Stimulated activated CD4-positive, alpha-beta T cell treated with anti-CD3 and anti-CD28 coated beads, Interleukin-2, amount 100 ng/mL, for 24 hours (primary cell): ENCODE results near the gene DLGAP4.

Experiments used
- DNase-seq, 2 donors: peaks; one replicate each; pipeline ENCODE4 v3.0.0-alpha.2; 2020

Gene DLGAP4

GRCh38 chr20:36305602-36306551 lies at the start of gene DLGAP4:
Gene DLGAP4, plus strand, starts transcription at chr20:36306339. Its CDS starts 125,379 bp downstream, at chr20:36431718.
- peak in 1 of 2 donors; percentile 22 for DNase-seq

- no peak for DNase-seq
Observed at GRCh38 chr20:36259177-36260061, 46.7 kb upstream of the DLGAP4 start.

DNA sequence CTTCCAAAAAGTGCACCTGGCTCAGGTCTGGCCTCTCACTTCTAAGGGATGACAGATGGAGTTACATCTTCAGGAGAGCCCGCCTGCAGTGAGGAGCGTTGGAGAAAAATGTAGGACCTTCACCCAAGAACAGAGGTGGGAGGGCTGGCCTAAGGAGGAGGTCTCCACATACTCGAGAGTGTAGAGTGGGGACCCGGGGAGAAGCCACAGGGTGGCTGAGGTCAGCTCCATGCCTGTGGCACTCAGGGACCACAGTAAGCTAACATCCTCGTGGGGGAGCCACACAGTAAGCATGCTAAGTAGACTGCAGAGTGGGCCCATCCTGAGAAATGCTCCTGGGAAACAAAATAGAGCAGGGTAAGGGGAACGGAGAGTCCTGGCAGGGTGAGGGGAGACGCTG lies 45.8 kb upstream of the DLGAP4 start:
- DNase-seq, result no peak

GRCh38 chr20:36261389-36262105 lies 44.6 kb upstream of the DLGAP4 start:
- no peak for DNase-seq

DNA sequence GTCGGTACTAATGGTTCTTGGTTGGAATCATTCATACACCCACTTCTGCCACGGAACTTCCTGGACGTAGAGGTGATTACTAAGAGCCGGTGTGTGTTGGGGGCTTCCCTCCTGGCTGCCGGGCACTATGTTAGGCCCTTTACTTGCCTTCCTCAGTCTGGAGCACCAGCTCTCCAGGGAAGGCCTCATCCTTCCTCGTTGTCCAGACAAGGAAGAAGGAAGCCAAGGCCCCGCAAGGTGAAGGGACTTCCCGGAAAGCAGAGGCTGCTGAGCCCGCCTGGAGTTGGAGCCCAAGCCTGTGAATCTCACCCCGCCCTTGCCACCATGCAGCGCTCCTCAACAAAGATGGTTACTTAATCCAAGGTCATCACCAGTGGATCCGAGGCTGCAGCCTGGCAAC lies 43.7 kb upstream of the DLGAP4 start:
- DNase-seq, result no peak

DNA sequence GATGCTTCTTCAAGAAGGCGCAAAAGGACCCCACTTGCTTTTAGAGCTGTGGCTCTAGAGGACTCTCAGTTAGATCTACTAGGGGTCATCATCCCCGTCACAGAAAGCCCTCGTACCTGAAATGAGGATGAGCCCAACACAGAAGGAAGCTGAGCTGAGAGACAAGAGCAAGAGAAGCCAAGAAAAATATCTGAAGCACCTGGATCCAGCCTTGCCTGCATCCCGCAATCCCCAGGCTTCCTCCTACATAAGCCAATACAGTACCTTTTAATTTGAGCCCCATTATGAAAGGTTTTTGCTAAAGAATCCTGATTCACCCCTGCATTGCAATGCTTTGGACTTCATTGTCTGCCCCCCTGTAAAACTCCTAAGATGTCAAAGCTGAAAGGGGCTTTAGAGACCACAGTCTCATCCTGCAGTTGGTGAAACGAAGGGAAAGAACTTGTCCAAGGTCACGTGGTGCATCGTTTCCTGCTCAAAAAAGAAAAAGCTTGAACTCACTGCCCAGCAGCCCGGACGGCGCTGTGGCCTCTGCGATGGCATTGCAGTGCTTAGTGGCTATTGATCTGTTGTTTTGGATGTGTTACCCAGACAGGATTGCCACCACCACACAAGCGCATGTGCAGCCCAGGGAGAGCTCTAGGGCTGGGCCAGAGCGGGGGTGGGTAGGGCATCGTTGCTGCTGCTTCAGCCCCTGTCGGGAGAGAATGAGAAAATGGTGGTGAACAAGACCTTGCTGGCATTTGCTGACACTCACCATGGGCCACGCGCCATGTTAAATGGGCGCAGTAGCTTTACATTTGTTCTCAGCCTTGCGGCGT lies 41.5 kb upstream of the DLGAP4 start:
- no peak for DNase-seq

- DNase-seq, result no peak
Observed at GRCh38 chr20:36266189-36266588, 40.0 kb upstream of the DLGAP4 start.

DNA sequence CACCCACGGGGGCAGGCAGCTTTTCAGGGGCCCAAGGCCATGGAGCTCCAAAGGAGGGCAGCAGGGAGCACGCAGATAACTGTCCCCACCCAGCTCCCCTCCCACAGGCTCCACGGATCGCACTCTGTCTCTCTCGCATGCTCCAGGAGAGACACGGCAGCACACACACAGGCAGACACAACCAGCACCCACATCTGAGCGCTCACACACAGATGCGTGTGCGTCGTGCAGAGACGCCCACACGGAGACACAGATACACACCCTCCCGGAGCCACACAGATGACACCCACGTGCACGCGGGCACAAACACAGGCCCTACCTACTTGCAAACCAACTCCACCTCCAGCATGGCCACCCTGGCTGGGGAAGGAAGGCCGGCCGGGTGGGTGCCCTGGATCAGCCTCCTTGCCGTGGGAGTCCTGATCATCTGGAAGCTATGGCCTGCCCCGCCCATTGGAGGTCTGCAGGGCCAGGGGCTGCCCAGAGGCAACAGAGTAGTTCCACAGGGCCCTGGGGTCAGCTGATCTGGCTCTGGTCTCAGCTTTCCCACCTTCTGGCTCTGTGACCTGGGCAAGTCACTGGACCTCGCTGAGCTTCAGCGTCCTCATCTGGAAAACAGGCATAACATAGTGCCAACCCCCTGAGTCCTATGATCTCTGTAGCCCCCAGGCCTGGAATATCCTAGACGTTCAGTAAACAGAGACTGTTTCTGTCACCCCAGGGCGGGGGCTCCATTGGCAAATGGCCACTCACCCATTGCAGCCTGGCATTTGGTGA lies 38.3 kb upstream of the DLGAP4 start:
- DNase-seq, result no peak

DNA sequence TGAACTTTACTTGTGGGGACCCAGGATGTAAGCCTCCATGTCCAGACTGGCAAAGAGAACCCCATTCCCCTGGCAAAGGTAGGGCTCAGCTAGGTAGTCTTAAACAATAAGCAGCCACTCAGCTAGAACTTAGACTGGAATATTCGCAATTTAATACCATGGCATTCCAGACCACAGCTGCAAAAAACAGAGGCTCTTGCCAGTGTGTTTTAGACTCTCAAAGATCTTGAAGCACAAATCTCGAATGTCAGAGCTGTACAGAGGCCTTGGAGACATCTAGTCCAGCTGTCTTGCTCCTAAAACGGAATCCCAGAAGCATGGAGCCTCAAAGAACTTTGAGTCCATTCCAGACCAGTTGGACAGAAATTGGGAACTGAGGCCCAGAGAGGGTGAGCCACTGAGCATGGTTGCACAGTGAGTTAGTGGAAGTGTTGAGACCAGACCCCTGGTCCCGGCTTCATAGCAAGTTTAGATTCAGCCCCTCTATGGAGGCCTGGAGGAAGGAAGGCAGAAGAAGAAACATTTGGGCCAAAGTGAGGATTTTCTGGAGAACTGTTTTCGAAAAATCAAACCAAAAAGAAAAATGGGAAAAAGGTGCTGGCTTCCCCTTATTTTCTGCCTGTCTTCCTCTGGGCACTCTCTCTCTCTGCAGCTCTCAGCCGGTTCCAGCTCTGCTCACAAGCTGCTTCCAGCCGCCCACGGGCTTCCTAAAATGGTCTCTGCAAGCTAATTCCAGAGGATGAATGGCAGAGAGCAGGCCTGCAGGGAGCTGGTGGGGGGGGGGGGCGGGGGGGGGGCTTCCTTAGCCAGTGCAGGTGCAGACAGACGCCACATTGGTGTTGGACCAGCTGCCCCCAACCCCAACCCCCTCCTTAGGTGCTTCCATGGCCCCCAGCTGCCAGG lies 37.4 kb upstream of the DLGAP4 start:
- DNase-seq, result no peak

DNA sequence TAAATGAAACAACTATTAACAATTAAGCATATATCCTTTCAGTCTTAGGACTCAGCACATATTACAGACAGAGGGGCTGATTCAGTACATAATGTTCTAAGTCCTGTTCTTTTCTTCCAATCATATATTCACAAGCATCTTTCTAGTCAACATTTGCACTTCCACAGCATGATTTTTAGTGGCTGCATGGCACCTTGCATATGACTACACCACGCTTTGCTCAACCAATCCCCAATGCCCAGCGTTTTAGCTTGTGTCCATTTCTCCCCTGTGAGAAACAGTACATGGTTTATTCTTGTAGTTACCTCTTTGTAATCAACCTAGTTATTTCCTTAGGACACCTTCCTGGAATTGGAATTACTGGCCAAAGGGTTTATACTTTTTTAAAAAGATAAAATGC lies 36.6 kb upstream of the DLGAP4 start:
- no peak for DNase-seq

- no peak for DNase-seq
Observed at GRCh38 chr20:36270744-36271638, 35.1 kb upstream of the DLGAP4 start.

- no peak for DNase-seq
Observed at GRCh38 chr20:36271639-36272546, 34.2 kb upstream of the DLGAP4 start.

- DNase-seq, result no peak
Observed at GRCh38 chr20:36272547-36273220, 33.5 kb upstream of the DLGAP4 start.

GRCh38 chr20:36273414-36274180 lies 32.5 kb upstream of the DLGAP4 start:
- DNase-seq, result peak in 1 of 2 donors; percentile 16

DNA sequence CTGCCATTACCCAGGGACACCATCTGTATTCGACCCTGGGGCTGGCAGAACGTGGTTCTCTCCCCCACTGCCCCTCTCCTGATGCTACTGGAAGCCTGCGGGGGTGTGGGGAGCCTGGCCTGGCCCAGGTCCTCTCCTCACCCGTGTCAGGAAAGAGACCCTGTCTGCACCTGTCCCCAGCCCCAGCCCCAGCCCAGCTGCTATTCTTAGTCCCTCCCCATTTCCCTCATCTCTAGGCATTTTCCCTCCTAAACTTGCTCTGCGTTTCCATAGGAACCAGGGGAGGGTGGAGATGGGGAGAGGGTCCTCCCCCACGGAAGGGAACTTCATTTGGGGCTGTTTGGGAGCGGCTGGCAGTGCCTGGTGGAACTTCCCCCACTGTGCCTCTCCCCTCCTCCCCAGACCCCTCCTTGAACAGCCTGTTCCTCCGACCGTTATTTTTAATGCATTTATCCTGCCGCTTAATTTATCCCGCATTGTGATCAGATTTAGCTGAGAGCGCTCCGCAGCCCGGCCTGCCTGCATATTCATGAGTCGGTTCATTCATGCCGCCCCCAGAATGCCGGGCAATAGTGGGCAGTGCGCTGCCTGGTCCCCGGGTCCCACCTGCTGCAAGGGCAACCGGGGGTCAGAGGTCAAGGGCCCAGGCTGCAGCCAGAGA lies 31.8 kb upstream of the DLGAP4 start:
- no peak for DNase-seq

GRCh38 chr20:36275011-36275410 lies 31.1 kb upstream of the DLGAP4 start:
- no peak for DNase-seq
